ENCODE data around the gene PSORS1C2.
A peak's percentile ranks its signal among the peaks of the same experiment; 100 is the strongest.

DNA sequence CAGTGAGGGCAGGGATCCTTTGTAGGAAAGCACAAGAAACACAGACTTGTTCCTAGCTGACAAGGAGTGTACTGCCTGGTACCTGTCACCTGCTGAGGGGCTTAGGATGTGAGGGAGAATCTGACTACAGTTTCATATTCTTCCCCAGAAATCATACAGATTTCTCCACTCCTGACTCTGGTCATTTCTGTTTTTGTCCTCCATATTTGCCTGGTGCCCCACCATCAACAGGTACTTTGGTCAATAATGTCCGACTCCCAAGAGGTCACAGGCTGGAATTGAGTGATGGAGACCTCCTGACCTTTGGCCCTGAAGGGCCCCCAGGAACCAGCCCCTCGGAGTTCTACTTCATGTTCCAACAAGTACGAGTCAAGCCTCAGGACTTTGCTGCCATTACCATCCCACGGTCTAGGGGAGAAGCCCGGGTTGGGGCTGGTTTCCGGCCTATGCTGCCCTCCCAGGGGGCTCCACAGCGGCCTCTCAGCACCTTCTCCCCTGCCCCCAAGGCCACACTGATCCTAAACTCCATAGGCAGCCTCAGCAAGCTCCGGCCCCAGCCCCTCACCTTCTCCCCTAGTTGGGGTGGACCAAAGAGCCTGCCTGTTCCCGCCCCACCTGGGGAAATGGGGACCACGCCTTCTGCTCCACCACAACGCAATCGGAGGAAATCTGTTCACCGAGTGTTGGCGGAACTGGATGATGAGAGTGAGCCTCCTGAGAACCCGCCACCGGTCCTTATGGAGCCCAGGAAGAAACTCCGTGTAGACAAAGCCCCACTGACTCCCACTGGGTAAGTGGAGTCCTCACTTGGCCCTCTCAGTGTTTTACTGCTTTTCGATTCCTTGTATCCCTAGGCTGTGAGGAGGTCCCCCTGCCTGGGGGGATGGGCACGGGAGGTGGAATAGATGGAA lies 22.6 kb upstream of the PSORS1C2 start:
- TF ChIP-seq FOXK1 (CRISPR knock-in tag; IDR thresholded peaks at IDR 0.05) (no peak), TP53 (CRISPR knock-in tag; IDR thresholded peaks at IDR 0.05) (no peak), ESRRA (CRISPR knock-in tag; IDR thresholded peaks at IDR 0.05; ENCODE audit: borderline replicate concordance) (no peak), JUN (CRISPR knock-in tag; IDR thresholded peaks at IDR 0.05) (peak; percentile 43; the same call in 1 of the 2 replicates), ZNF671 (CRISPR knock-in tag; IDR thresholded peaks at IDR 0.05) (peak; percentile 26; the same call in 1 of the 2 replicates)
- TF ChIP-seq, protein P1, sequence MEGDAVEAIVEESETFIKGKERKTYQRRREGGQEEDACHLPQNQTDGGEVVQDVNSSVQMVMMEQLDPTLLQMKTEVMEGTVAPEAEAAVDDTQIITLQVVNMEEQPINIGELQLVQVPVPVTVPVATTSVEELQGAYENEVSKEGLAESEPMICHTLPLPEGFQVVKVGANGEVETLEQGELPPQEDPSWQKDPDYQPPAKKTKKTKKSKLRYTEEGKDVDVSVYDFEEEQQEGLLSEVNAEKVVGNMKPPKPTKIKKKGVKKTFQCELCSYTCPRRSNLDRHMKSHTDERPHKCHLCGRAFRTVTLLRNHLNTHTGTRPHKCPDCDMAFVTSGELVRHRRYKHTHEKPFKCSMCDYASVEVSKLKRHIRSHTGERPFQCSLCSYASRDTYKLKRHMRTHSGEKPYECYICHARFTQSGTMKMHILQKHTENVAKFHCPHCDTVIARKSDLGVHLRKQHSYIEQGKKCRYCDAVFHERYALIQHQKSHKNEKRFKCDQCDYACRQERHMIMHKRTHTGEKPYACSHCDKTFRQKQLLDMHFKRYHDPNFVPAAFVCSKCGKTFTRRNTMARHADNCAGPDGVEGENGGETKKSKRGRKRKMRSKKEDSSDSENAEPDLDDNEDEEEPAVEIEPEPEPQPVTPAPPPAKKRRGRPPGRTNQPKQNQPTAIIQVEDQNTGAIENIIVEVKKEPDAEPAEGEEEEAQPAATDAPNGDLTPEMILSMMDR (IDR thresholded peaks at IDR 0.05) = no peak
- TF ChIP-seq, protein P2, sequence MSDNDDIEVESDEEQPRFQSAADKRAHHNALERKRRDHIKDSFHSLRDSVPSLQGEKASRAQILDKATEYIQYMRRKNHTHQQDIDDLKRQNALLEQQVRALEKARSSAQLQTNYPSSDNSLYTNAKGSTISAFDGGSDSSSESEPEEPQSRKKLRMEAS (CRISPR knock-in tag; IDR thresholded peaks at IDR 0.05) = no peak
- TF ChIP-seq, protein P3, sequence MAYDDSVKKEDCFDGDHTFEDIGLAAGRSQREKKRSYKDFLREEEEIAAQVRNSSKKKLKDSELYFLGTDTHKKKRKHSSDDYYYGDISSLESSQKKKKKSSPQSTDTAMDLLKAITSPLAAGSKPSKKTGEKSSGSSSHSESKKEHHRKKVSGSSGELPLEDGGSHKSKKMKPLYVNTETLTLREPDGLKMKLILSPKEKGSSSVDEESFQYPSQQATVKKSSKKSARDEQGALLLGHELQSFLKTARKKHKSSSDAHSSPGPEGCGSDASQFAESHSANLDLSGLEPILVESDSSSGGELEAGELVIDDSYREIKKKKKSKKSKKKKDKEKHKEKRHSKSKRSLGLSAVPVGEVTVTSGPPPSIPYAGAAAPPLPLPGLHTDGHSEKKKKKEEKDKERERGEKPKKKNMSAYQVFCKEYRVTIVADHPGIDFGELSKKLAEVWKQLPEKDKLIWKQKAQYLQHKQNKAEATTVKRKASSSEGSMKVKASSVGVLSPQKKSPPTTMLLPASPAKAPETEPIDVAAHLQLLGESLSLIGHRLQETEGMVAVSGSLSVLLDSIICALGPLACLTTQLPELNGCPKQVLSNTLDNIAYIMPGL (CRISPR knock-in tag; IDR thresholded peaks at IDR 0.05) = no peak
- TF ChIP-seq, protein P4, sequence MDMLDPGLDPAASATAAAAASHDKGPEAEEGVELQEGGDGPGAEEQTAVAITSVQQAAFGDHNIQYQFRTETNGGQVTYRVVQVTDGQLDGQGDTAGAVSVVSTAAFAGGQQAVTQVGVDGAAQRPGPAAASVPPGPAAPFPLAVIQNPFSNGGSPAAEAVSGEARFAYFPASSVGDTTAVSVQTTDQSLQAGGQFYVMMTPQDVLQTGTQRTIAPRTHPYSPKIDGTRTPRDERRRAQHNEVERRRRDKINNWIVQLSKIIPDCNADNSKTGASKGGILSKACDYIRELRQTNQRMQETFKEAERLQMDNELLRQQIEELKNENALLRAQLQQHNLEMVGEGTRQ (CRISPR knock-in tag; IDR thresholded peaks at IDR 0.05) = no peak
- TF ChIP-seq, protein P5, sequence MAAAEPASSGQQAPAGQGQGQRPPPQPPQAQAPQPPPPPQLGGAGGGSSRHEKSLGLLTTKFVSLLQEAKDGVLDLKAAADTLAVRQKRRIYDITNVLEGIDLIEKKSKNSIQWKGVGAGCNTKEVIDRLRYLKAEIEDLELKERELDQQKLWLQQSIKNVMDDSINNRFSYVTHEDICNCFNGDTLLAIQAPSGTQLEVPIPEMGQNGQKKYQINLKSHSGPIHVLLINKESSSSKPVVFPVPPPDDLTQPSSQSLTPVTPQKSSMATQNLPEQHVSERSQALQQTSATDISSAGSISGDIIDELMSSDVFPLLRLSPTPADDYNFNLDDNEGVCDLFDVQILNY (CRISPR knock-in tag; IDR thresholded peaks at IDR 0.05) = no peak
- TF ChIP-seq, protein P6, sequence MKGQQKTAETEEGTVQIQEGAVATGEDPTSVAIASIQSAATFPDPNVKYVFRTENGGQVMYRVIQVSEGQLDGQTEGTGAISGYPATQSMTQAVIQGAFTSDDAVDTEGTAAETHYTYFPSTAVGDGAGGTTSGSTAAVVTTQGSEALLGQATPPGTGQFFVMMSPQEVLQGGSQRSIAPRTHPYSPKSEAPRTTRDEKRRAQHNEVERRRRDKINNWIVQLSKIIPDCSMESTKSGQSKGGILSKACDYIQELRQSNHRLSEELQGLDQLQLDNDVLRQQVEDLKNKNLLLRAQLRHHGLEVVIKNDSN (CRISPR knock-in tag; IDR thresholded peaks at IDR 0.05) = no peak
- TF ChIP-seq, protein P7, sequence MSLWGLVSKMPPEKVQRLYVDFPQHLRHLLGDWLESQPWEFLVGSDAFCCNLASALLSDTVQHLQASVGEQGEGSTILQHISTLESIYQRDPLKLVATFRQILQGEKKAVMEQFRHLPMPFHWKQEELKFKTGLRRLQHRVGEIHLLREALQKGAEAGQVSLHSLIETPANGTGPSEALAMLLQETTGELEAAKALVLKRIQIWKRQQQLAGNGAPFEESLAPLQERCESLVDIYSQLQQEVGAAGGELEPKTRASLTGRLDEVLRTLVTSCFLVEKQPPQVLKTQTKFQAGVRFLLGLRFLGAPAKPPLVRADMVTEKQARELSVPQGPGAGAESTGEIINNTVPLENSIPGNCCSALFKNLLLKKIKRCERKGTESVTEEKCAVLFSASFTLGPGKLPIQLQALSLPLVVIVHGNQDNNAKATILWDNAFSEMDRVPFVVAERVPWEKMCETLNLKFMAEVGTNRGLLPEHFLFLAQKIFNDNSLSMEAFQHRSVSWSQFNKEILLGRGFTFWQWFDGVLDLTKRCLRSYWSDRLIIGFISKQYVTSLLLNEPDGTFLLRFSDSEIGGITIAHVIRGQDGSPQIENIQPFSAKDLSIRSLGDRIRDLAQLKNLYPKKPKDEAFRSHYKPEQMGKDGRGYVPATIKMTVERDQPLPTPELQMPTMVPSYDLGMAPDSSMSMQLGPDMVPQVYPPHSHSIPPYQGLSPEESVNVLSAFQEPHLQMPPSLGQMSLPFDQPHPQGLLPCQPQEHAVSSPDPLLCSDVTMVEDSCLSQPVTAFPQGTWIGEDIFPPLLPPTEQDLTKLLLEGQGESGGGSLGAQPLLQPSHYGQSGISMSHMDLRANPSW (CRISPR knock-in tag; conservative IDR thresholded peaks at IDR 0.05; ENCODE audit: low read depth) = no peak

Measured in WTC11 (cell line).